HepG2 (cell line): ENCODE data around the gene LSM2. TPM values are rescaled to one million over a fixed set of nuclear protein-coding genes. Genes with fewer than 3 reads are reported as not detected.

ENCODE experiments used
- ARNT2 ChIP-seq: sonication (generic); formaldehyde crosslinking; IDR thresholded peaks from 2 replicates; pipeline ENCODE4 v1.8.0; 2022; ENCODE audit warnings: mild to moderate bottlenecking, low read depth, missing genetic modification reagents, moderate library complexity
- ATM ChIP-seq: fragments of 450-650 bp; IDR thresholded peaks from 2 replicates; pipeline ENCODE4 v1.7.1; 2017; ENCODE audit warnings: mild to moderate bottlenecking, borderline replicate concordance
- FOXP4 ChIP-seq: sonication (generic); formaldehyde crosslinking; IDR thresholded peaks from 2 replicates; pipeline ENCODE4 v1.4.0; 2020; ENCODE audit warnings: missing genetic modification reagents
- IRF9 ChIP-seq: sonication (generic); formaldehyde crosslinking; IDR thresholded peaks from 2 replicates; pipeline ENCODE4 v1.8.0; 2022; ENCODE audit warnings: missing genetic modification reagents, mild to moderate bottlenecking, borderline replicate concordance
- JUNB ChIP-seq: sonication (generic); formaldehyde crosslinking; IDR thresholded peaks from 2 replicates; pipeline ENCODE4 v1.8.0; 2022; ENCODE audit warnings: missing genetic modification reagents, mild to moderate bottlenecking, borderline replicate concordance
- MTA1 ChIP-seq: sonication (generic); formaldehyde crosslinking; IDR thresholded peaks from 2 replicates; pipeline ENCODE4 v1.4.0; 2020; ENCODE audit warnings: missing genetic modification reagents, mild to moderate bottlenecking, borderline replicate concordance
- PITX1 ChIP-seq: sonication (generic); formaldehyde crosslinking; IDR thresholded peaks from 2 replicates; pipeline ENCODE4 v1.5.1; 2020; ENCODE audit warnings: mild to moderate bottlenecking, missing genetic modification reagents
- XRCC5 ChIP-seq: fragments of 200-400 bp; formaldehyde crosslinking; optimal IDR thresholded peaks from 2 replicates; pipeline ENCODE3; 2017; ENCODE audit warnings: mild to moderate bottlenecking, low read length
- ZFP91 ChIP-seq: sonication (generic); formaldehyde crosslinking; IDR thresholded peaks from 2 replicates; pipeline ENCODE4 v1.9.0; 2022; ENCODE audit warnings: missing genetic modification reagents, mild to moderate bottlenecking, borderline replicate concordance
- ZNF264 ChIP-seq: sonication (generic); formaldehyde crosslinking; IDR thresholded peaks from 2 replicates; pipeline ENCODE4 v1.4.0; 2020; ENCODE audit warnings: missing genetic modification reagents
- ZNF709 ChIP-seq: sonication (generic); formaldehyde crosslinking; IDR thresholded peaks from 2 replicates; pipeline ENCODE4 v1.5.0; 2020; ENCODE audit warnings: mild to moderate bottlenecking, missing genetic modification reagents
- ZNF772 ChIP-seq: sonication (generic); formaldehyde crosslinking; IDR thresholded peaks from 2 replicates; pipeline ENCODE4 v1.5.0; 2020; ENCODE audit warnings: mild to moderate bottlenecking, missing genetic modification reagents
- polyA plus RNA-seq, 8 experiments: library from polyadenylated mRNA; depleted of rRNA in 3 of 8; stranded (reverse) in 7 of 8; unstranded in 1 of 8; fragments of >200 nt; fragmentation: Illumina TruSeq in 4 of 8; extraction: Trizol in 4 of 8; gene quantifications; 2 replicates each; pipeline versions ENCODE4 v1.2.1 to v1.2.3, GENCODE V29; 2011 to 2016; ENCODE audit warnings: low read depth in 4 of 8, missing spikeins in 1 of 8, mixed read lengths in 1 of 8; ENCODE audit not compliant: insufficient read depth in 1 of 8
- total RNA-seq, 5 experiments: library from RNA; depleted of rRNA; stranded (reverse); fragments of >200 nt; fragmentation: Illumina TruSeq; extraction: Trizol; gene quantifications; 2 replicates each; pipeline ENCODE4 v1.2.3, GENCODE V29; 2016; ENCODE audit warnings: low read depth in 1 of 5
- TF ChIP-seq, protein P1 (sequence below): sonication (generic); formaldehyde crosslinking; IDR thresholded peaks from 2 replicates; pipeline ENCODE4 v1.5.0; 2020; ENCODE audit warnings: mild to moderate bottlenecking, missing genetic modification reagents, moderate library complexity
- TF ChIP-seq, protein P2 (sequence below): sonication (generic); formaldehyde crosslinking; conservative IDR thresholded peaks from 2 replicates; pipeline ENCODE4 v1.4.0; 2020; ENCODE audit warnings: missing genetic modification reagents
- TF ChIP-seq, protein P3 (sequence below): sonication (generic); formaldehyde crosslinking; IDR thresholded peaks from 2 replicates; pipeline ENCODE4 v1.5.0; 2020; ENCODE audit warnings: mild to moderate bottlenecking, missing genetic modification reagents, borderline replicate concordance

LSM2 gene
- total and polyA plus RNA-seq, 2 of the 13 experiments (the other 11 are each of a cell fraction or from before 2014, with no cell fraction given): 69.4 to 90.5 TPM

- TF ChIP-seq, protein P1, sequence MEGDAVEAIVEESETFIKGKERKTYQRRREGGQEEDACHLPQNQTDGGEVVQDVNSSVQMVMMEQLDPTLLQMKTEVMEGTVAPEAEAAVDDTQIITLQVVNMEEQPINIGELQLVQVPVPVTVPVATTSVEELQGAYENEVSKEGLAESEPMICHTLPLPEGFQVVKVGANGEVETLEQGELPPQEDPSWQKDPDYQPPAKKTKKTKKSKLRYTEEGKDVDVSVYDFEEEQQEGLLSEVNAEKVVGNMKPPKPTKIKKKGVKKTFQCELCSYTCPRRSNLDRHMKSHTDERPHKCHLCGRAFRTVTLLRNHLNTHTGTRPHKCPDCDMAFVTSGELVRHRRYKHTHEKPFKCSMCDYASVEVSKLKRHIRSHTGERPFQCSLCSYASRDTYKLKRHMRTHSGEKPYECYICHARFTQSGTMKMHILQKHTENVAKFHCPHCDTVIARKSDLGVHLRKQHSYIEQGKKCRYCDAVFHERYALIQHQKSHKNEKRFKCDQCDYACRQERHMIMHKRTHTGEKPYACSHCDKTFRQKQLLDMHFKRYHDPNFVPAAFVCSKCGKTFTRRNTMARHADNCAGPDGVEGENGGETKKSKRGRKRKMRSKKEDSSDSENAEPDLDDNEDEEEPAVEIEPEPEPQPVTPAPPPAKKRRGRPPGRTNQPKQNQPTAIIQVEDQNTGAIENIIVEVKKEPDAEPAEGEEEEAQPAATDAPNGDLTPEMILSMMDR (CRISPR knock-in tag): peak; percentile 98
- TF ChIP-seq ZNF264 (CRISPR knock-in tag) (no peak), XRCC5 (peak; percentile 96), ZNF709 (CRISPR knock-in tag) (no peak), JUNB (CRISPR knock-in tag) (no peak), ZFP91 (peak; percentile 93), PITX1 (CRISPR knock-in tag) (peak; percentile 67; the same call in 1 of the 2 replicates), ATM (no peak), ARNT2 (CRISPR knock-in tag) (peak; percentile 97), MTA1 (peak; percentile 92), ZNF772 (peak; percentile 42; the same call in 1 of the 2 replicates), IRF9 (no peak; the same call in 1 of the 2 replicates), FOXP4 (no peak)
- TF ChIP-seq, protein P2, sequence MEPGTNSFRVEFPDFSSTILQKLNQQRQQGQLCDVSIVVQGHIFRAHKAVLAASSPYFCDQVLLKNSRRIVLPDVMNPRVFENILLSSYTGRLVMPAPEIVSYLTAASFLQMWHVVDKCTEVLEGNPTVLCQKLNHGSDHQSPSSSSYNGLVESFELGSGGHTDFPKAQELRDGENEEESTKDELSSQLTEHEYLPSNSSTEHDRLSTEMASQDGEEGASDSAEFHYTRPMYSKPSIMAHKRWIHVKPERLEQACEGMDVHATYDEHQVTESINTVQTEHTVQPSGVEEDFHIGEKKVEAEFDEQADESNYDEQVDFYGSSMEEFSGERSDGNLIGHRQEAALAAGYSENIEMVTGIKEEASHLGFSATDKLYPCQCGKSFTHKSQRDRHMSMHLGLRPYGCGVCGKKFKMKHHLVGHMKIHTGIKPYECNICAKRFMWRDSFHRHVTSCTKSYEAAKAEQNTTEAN (CRISPR knock-in tag): peak; percentile 88
- TF ChIP-seq, protein P3, sequence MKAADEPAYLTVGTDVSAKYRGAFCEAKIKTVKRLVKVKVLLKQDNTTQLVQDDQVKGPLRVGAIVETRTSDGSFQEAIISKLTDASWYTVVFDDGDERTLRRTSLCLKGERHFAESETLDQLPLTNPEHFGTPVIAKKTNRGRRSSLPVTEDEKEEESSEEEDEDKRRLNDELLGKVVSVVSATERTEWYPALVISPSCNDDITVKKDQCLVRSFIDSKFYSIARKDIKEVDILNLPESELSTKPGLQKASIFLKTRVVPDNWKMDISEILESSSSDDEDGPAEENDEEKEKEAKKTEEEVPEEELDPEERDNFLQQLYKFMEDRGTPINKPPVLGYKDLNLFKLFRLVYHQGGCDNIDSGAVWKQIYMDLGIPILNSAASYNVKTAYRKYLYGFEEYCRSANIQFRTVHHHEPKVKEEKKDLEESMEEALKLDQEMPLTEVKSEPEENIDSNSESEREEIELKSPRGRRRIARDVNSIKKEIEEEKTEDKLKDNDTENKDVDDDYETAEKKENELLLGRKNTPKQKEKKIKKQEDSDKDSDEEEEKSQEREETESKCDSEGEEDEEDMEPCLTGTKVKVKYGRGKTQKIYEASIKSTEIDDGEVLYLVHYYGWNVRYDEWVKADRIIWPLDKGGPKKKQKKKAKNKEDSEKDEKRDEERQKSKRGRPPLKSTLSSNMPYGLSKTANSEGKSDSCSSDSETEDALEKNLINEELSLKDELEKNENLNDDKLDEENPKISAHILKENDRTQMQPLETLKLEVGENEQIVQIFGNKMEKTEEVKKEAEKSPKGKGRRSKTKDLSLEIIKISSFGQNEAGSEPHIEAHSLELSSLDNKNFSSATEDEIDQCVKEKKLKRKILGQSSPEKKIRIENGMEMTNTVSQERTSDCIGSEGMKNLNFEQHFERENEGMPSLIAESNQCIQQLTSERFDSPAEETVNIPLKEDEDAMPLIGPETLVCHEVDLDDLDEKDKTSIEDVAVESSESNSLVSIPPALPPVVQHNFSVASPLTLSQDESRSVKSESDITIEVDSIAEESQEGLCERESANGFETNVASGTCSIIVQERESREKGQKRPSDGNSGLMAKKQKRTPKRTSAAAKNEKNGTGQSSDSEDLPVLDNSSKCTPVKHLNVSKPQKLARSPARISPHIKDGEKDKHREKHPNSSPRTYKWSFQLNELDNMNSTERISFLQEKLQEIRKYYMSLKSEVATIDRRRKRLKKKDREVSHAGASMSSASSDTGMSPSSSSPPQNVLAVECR: peak; percentile 99
Observed at GRCh38 chr6:31795616-31796298, 11.0 kb downstream of the LSM2 start, which contains the start of gene VARS1 (continued).
